Ishikawa (cell line): ENCODE data around the gene MCF2L2.
A peak's percentile ranks its signal among the peaks of the same experiment; 100 is the strongest.

Experiments
- CEBPB ChIP-seq: IDR thresholded peaks from 2 replicates; pipeline ENCODE4 v1.6.1; 2012
- CREB1 ChIP-seq: IDR thresholded peaks from 2 replicates; pipeline ENCODE4 v1.6.1; 2012; ENCODE audit warnings: low read depth
- EGR1 ChIP-seq: IDR thresholded peaks from 2 replicates; pipeline ENCODE4 v1.6.1; 2012
- EP300 ChIP-seq: IDR thresholded peaks from 2 replicates; pipeline ENCODE4 v1.6.1; 2012; ENCODE audit warnings: borderline replicate concordance
- FOXM1 ChIP-seq: IDR thresholded peaks from 2 replicates; pipeline ENCODE4 v1.6.1; 2012; ENCODE audit warnings: low read depth, borderline replicate concordance
- NFIC ChIP-seq: IDR thresholded peaks from 2 replicates; pipeline ENCODE4 v1.6.1; 2012
- RAD21 ChIP-seq: IDR thresholded peaks from 2 replicates; pipeline ENCODE4 v1.6.1; 2012; ENCODE audit warnings: low read depth
- REST ChIP-seq: IDR thresholded peaks from 2 replicates; pipeline ENCODE4 v1.6.1; 2012; ENCODE audit warnings: low read depth, mild to moderate bottlenecking
- TAF1 ChIP-seq: IDR thresholded peaks from 2 replicates; pipeline ENCODE4 v1.6.1; 2012; ENCODE audit warnings: low read depth, mild to moderate bottlenecking
- TCF12 ChIP-seq: IDR thresholded peaks from 2 replicates; pipeline ENCODE4 v1.6.1; 2012; ENCODE audit warnings: low read depth
- TEAD4 ChIP-seq: IDR thresholded peaks from 2 replicates; pipeline ENCODE4 v1.6.1; 2012
- USF1 ChIP-seq: IDR thresholded peaks from 2 replicates; pipeline ENCODE4 v1.6.1; 2012
- YY1 ChIP-seq: IDR thresholded peaks from 2 replicates; pipeline ENCODE4 v1.6.1; 2012; ENCODE audit warnings: low read depth
- ZBTB7A ChIP-seq: IDR thresholded peaks from 2 replicates; pipeline ENCODE4 v1.6.1; 2012; ENCODE audit warnings: low read depth
- TF ChIP-seq, protein P1 (sequence below): IDR thresholded peaks from 2 replicates; pipeline ENCODE4 v1.6.1; 2012

MCF2L2 gene, protein sequence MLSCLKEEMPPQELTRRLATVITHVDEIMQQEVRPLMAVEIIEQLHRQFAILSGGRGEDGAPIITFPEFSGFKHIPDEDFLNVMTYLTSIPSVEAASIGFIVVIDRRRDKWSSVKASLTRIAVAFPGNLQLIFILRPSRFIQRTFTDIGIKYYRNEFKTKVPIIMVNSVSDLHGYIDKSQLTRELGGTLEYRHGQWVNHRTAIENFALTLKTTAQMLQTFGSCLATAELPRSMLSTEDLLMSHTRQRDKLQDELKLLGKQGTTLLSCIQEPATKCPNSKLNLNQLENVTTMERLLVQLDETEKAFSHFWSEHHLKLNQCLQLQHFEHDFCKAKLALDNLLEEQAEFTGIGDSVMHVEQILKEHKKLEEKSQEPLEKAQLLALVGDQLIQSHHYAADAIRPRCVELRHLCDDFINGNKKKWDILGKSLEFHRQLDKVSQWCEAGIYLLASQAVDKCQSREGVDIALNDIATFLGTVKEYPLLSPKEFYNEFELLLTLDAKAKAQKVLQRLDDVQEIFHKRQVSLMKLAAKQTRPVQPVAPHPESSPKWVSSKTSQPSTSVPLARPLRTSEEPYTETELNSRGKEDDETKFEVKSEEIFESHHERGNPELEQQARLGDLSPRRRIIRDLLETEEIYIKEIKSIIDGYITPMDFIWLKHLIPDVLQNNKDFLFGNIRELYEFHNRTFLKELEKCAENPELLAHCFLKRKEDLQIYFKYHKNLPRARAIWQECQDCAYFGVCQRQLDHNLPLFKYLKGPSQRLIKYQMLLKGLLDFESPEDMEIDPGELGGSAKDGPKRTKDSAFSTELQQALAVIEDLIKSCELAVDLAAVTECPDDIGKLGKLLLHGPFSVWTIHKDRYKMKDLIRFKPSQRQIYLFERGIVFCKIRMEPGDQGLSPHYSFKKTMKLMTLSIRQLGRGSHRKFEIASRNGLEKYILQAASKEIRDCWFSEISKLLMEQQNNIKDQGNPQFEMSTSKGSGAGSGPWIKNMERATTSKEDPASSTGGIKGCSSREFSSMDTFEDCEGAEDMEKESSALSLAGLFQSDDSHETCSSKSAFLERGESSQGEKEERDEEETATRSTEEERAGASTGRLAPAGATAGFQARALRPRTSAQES

GRCh38 chr3:183428447-183429211, at the start of gene MCF2L2:
Gene MCF2L2 (minus strand): TSS chr3:183428619. CDS start chr3:183427977, 642 bp downstream.
- no peak for TF ChIP-seq YY1
- peak; percentile 76; the same call in 1 of the 2 replicates for TF ChIP-seq EGR1
- TF ChIP-seq CREB1: peak; percentile 48; the same call in 1 of the 2 replicates
- 0 out of 2 replicates have a peak, but pooled peaks have one; percentile 12 for TF ChIP-seq TCF12
- TF ChIP-seq, protein P1, sequence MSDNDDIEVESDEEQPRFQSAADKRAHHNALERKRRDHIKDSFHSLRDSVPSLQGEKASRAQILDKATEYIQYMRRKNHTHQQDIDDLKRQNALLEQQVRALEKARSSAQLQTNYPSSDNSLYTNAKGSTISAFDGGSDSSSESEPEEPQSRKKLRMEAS: peak; percentile 25
- peak; percentile 60; the same call in 1 of the 2 replicates for TF ChIP-seq ZBTB7A
- TF ChIP-seq TAF1: no peak
- 0 out of 2 replicates have a peak, but pooled peaks have one; percentile 0 for TF ChIP-seq EP300

GRCh38 chr3:183477801-183478456, 49.5 kb upstream of the MCF2L2 start:
- no peak for TF ChIP-seq EP300
- TF ChIP-seq CREB1: no peak
- no peak for TF ChIP-seq TAF1
- no peak for TF ChIP-seq CEBPB
- TF ChIP-seq NFIC: no peak
- TF ChIP-seq EGR1: no peak
- TF ChIP-seq TCF12: no peak

GRCh38 chr3:183475016-183475763, 46.8 kb upstream of the MCF2L2 start:
- TF ChIP-seq YY1 (no peak), NFIC (no peak), TEAD4 (no peak), EP300 (no peak), REST (no peak), TAF1 (no peak), ZBTB7A (no peak), EGR1 (no peak), TCF12 (no peak), CREB1 (no peak), CEBPB (no peak), FOXM1 (no peak), USF1 (no peak), RAD21 (no peak)
- TF ChIP-seq, protein P1: no peak

- TF ChIP-seq ZBTB7A: no peak
- no peak for TF ChIP-seq TEAD4
- no peak for TF ChIP-seq FOXM1
- no peak for TF ChIP-seq CREB1
- no peak for TF ChIP-seq RAD21
- no peak for TF ChIP-seq EGR1
- TF ChIP-seq REST: no peak
- TF ChIP-seq TAF1: no peak
- no peak for TF ChIP-seq EP300
- TF ChIP-seq YY1: no peak
- TF ChIP-seq, protein P1: no peak
Observed at GRCh38 chr3:183473969-183474368, 45.5 kb upstream of the MCF2L2 start.
